Measurements from ENCODE around the gene NTM.

The NTM gene

GRCh38 chr11:131852757-131853156 is 482.3 kb downstream of the NTM start:
- no peak for TF ChIP-seq CTCF (conservative IDR thresholded peaks at IDR 0.05)
- H3K27ac ChIP-seq = no peak overlapping the region

GRCh38 chr11:131854391-131854790 is 484.0 kb downstream of the NTM start:
- H3K27ac ChIP-seq = no peak overlapping the region
- no peak for TF ChIP-seq CTCF (conservative IDR thresholded peaks at IDR 0.05)

- H3K27ac ChIP-seq = no peak overlapping the region
- TF ChIP-seq CTCF (conservative IDR thresholded peaks at IDR 0.05) = no peak
Observed at GRCh38 chr11:131855320-131855719, 484.9 kb downstream of the NTM start.

- no peak for TF ChIP-seq CTCF (conservative IDR thresholded peaks at IDR 0.05)
- H3K27ac ChIP-seq = no peak overlapping the region
Observed at GRCh38 chr11:131857246-131857645, 486.8 kb downstream of the NTM start.

GRCh38 chr11:131858505-131858904 is 488.1 kb downstream of the NTM start:
- H3K27ac ChIP-seq = no peak overlapping the region
- TF ChIP-seq CTCF (conservative IDR thresholded peaks at IDR 0.05) = no peak

- H3K27ac ChIP-seq = no peak overlapping the region
- TF ChIP-seq CTCF (conservative IDR thresholded peaks at IDR 0.05) = no peak
Observed at GRCh38 chr11:131859538-131860210, 489.3 kb downstream of the NTM start.

GRCh38 chr11:131864228-131864627 is 493.8 kb downstream of the NTM start:
- TF ChIP-seq CTCF (conservative IDR thresholded peaks at IDR 0.05) = no peak
- H3K27ac ChIP-seq = no peak overlapping the region

Measured in VCaP (cell line).